ENCODE results near the gene PEAR1. TPM values are rescaled to one million over a fixed set of nuclear protein-coding genes. Genes with fewer than 3 reads are reported as not detected.

The PEAR1 gene
- total RNA-seq, 2 donors from 2014 or later, result 2.5 to 3.5 TPM

GRCh38 chr1:156942576-156942975 is 49.1 kb downstream of the PEAR1 start:
- Histone ChIP-seq H3K9me3 (no peaks in the 10 kb centered on the region), H3K9ac (ENCODE audit: low read depth in 2 of 2, low read length in 2 of 2) (no peak overlapping the region), H3K4me1 (no peaks in the 10 kb centered on the region), H3K27me3 (no peaks in the 10 kb centered on the region), H3K36me3 (peaks cover 15% of the 10 kb centered on the region), H3K4me3 (no peak overlapping the region), H3K27ac (no peak overlapping the region)
- no peak for DNase-seq
- intact Hi-C loops (cut with DNase I), result no loop called here
- TF ChIP-seq CTCF (IDR thresholded peaks at IDR 0.05), result no peak

GRCh38 chr1:156943756-156944155 is 50.2 kb downstream of the PEAR1 start:
- Histone ChIP-seq H3K4me3 (no peak overlapping the region), H3K4me1 (no peaks in the 10 kb centered on the region), H3K9ac (ENCODE audit: low read depth in 2 of 2, low read length in 2 of 2) (no peak overlapping the region), H3K27me3 (no peaks in the 10 kb centered on the region), H3K27ac (no peak overlapping the region), H3K36me3 (peaks cover 15% of the 10 kb centered on the region), H3K9me3 (no peaks in the 10 kb centered on the region)
- no peak for TF ChIP-seq CTCF (IDR thresholded peaks at IDR 0.05)
- no peak for DNase-seq
- intact Hi-C loops (cut with DNase I), result no loop called here

- no peak overlapping the region for H3K27ac ChIP-seq
- no peak for TF ChIP-seq CTCF (IDR thresholded peaks at IDR 0.05)
- H3K9ac ChIP-seq (ENCODE audit: low read depth in 2 of 2, low read length in 2 of 2), result no peak overlapping the region
- H3K9me3 ChIP-seq, result no peaks in the 10 kb centered on the region
- H3K4me1 ChIP-seq, result no peaks in the 10 kb centered on the region
- H3K27me3 ChIP-seq, result no peaks in the 10 kb centered on the region
- no peak overlapping the region for H3K4me3 ChIP-seq
- no peak for DNase-seq
- intact Hi-C loops (cut with DNase I), result no loop called here
- H3K36me3 ChIP-seq, result peaks cover 15% of the 10 kb centered on the region
Measured at GRCh38 chr1:156944268-156944667, 50.8 kb downstream of the PEAR1 start.

- peaks cover 11% of the 10 kb centered on the region for H3K36me3 ChIP-seq
Measured at GRCh38 chr1:156944848-156945247, 51.3 kb downstream of the PEAR1 start.

GRCh38 chr1:156945881-156946661 is 52.6 kb downstream of the PEAR1 start:
- Histone ChIP-seq H3K9ac (ENCODE audit: low read depth in 2 of 2, low read length in 2 of 2) (no peak overlapping the region), H3K4me3 (no peak overlapping the region), H3K27me3 (no peaks in the 10 kb centered on the region), H3K27ac (no peak overlapping the region), H3K36me3 (peaks cover 11% of the 10 kb centered on the region), H3K9me3 (no peaks in the 10 kb centered on the region), H3K4me1 (no peaks in the 10 kb centered on the region)
- no peak for TF ChIP-seq CTCF (IDR thresholded peaks at IDR 0.05)
- peak; percentile 52 for DNase-seq
- intact Hi-C loops (cut with DNase I), result no loop called here

More at GRCh38 chr1:156944848-156945247, 51.3 kb downstream of the PEAR1 start:
- intact Hi-C loops (cut with DNase I), result no loop called here
- Histone ChIP-seq H3K27me3 (no peaks in the 10 kb centered on the region), H3K27ac (no peak overlapping the region), H3K4me3 (no peak overlapping the region), H3K9me3 (no peaks in the 10 kb centered on the region), H3K4me1 (no peaks in the 10 kb centered on the region), H3K9ac (ENCODE audit: low read depth in 2 of 2, low read length in 2 of 2) (no peak overlapping the region)
- no peak for TF ChIP-seq CTCF (IDR thresholded peaks at IDR 0.05)
- DNase-seq, result no peak

Data from colonic mucosa (tissue), 4 donors.